NCI-H1092 treated with DMSO at 0.1 percent for 48 hours (cell line): Measurements from ENCODE around the gene MCIDAS.

Source experiments
- DNase-seq: peaks from one replicate; lab custom pipeline; 2025; lab: John Stamatoyannopoulos, UW

MCIDAS gene

DNA sequence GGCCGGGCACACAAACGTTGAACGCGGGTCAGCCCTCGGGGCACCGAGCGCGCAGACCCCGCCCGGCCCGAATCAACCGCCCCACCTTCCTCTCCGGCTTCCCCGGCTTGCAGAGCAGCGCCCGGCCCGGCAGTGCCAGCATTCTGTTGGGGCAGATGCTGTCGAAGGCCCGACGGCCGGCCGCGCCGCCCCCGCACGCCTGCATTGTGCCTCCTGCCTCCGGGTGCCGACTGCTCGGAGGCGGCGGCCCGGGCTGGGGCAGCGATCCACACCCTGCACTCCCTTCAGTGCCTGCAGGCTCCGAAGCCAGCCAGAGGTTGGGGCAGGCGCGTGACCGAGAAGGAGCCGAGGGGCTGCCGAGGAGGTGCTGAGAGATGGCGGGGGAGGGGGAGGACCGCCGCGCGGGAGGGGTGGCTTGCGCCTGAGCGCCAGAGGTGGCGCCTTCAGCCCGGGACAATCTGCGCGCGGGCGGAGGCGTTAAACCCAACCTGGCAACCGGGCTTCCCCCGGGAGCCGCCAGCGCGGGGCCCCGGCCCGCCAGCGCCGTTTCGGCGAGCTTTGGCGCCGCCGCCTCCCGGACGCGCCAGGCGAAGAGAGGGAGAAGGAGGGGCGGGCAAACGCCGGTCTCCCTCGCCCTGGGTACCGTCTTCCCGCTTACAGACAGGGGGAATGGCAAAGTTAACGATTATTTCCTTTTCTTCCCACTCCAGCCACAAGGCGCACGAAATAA is at the start of gene MCIDAS:
TSS of gene MCIDAS (minus strand) at position 382 of the 730 bp plus-strand sequence. CDS start at position 205, 177 bp downstream.
- peak; percentile 30 for DNase-seq

DNA sequence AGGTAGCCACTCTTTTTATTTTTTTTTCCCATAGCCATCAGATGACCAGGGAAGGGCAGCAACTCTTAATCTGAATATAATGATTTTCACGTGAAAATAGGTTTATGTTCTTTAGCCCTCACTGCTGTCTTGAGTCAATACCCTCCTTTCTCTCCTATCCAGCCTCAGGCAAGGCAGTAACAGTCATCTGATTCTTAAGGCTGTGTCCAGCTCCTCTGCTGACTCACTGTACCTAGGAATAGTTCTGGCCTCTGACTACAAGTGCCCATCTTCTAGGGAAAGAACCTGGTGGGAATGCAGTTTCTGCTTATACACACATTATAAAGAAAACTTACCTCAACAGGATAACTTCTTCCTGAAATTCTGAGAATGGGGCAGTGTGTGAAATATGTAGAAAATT is 49.7 kb upstream of the MCIDAS start:
- DNase-seq: no peak

- DNase-seq: no peak
Observed at GRCh38 chr5:55258339-55258738, 31.2 kb upstream of the MCIDAS start.

DNA sequence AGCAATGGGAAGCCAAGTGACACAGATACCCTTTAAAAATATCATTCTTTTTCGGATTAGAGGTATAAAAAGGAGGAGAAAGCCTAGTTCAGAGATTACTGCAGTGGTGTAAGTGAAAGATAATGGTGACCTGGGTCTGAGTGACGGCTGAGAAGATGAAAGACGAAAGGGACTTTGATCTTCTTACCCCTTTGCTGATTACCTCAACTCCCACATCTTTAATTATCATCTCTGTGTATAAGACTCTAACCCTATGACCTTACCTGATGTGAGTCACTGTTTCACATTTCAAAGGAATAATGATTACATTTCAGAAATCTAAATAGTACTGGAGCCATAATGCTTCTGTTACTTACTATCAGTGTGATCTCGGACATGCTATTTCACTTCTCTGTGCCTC is 27.7 kb upstream of the MCIDAS start:
- no peak for DNase-seq

DNA sequence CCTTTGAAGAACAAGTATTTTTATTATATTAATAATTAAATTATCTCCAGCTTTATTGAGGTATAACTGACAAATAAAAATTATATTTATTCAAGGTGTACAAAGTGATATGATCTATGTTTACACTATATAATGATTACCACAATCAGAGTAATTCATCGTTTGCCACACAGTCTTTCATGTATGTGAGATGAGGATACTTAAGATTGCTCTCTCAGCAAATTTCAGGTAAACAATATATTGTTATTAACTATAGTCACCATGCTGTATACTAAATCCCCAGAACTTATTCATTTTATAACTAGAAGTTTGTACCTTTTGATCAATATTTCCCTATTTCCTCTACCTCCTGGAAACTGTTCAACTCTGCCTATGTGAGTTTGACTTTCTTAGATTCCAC is 22.9 kb upstream of the MCIDAS start:
- DNase-seq: no peak

- DNase-seq: peak; percentile 54
Observed at GRCh38 chr5:55241746-55242145, 14.6 kb upstream of the MCIDAS start.

DNA sequence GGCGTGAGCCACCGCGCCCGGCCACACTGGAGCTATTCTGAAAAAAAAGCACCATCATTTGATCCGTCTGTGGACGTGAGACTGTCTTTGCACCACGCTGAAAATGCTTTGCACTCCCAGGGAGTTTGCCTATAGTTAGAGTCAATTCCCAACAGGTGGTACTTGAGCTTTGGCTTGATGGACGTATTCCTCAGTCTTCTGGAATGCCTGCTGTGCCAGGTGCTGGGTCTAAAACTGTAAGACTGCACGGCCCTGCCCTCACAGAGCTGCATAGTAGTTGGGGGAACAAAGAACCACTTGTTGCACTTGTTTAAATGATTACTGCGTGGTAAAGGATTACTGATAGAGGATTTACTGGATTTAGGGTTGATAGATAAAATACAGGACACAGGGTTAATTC is 9.7 kb upstream of the MCIDAS start:
- no peak for DNase-seq

GRCh38 chr5:55234121-55234700 is 7.1 kb upstream of the MCIDAS start:
- DNase-seq: peak; percentile 47

DNA sequence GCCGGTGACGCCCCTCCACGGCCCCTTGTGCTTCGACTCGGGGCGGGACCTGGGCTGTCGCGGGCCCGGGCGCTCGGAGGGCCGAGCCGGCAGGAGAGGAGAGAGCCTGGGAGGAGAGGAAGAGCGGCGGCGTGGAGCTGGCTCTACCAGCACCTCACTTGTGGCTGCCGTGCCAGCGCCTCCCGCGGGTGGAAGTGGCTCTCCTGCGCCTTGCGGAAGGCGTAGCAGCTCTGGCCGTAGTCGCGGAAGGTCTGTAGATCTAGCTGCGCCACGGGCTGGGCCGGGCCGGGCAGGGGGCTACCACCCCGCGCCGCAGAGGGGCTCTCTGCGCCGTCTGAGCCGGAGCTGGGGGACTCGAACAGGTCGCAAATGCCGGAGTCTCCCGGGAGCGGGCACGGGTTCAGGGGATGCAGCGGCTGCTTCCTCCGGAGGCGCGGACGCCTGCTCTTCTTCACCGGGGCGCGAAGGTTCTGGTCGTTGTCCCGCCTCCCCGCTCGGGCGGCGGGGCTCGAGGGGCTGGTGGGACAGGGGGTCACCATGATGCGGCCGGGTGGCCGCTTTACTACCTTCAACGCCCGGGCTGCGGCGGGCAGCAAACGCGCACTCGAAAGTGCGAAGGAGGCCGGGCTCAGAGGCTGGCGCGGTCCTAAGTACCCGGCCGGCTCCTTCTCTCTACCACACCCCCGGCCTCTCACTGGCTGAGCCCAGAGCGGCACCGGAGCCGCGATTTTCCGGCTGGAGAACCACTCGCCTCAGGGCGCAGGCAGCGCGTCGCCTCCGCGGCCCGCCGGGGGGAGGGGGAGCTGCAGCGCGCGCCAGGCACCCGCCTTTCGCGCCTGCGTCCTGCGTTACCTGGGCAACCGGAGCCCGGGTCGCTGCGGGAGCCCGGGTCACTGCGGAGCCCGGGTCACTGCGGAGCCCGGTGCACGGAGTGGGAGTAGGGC is 6.1 kb upstream of the MCIDAS start, which contains the start of gene CCNO:
TSS of gene CCNO (minus strand) at position 624 of the 944 bp plus-strand sequence. CDS start at position 539, 85 bp downstream.
- DNase-seq: peak; percentile 67

GRCh38 chr5:55232271-55232984 is 5.3 kb upstream of the MCIDAS start:
- peak; percentile 24 for DNase-seq

- no peak for DNase-seq
Observed at GRCh38 chr5:55231919-55232270, 4.8 kb upstream of the MCIDAS start.

DNA sequence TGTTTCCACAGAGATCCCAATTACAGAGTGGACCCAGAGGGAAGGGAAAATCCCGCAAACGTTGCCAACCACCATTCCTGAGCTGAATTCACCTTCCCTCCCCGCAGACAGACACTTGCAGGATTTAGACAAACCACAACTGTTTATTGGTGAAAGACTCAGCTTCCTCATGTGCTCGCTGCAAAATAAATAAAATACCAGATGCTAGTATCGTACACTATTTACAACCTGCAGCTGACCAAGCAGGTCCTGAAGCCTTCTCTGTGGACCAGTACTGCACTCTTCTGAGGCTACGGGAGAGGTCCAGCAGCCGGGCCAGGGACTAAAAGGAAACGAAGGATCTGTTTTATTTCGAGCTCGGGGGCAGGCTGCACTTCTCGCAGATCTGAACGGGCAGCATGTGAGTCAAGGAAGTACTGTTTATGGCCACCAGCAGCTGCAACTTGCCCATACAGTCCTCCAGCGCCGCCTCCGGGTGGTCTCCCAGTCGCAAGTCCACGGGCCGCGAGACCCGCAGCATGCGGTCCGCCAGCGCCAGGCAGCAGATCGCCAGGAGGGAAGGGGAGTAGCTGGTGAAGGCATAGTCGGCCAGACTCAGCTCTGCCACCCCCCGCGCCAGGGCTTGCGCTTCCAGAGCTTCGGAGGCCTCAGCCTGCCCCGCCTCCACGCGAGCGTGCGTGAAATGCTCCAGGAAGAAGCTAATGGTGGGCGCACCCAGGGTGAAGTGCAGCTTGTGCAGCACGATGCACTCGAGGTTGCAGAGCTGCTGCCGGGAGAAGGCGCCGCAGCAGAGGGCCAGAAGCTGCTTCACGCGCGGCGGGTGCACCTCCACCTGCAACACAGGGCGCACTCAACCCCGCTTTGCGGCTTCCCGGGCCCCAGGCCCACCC is 4.2 kb upstream of the MCIDAS start:
- peak; percentile 19 for DNase-seq

- no peak for DNase-seq
Observed at GRCh38 chr5:55230086-55230629, 3.0 kb upstream of the MCIDAS start.

DNA sequence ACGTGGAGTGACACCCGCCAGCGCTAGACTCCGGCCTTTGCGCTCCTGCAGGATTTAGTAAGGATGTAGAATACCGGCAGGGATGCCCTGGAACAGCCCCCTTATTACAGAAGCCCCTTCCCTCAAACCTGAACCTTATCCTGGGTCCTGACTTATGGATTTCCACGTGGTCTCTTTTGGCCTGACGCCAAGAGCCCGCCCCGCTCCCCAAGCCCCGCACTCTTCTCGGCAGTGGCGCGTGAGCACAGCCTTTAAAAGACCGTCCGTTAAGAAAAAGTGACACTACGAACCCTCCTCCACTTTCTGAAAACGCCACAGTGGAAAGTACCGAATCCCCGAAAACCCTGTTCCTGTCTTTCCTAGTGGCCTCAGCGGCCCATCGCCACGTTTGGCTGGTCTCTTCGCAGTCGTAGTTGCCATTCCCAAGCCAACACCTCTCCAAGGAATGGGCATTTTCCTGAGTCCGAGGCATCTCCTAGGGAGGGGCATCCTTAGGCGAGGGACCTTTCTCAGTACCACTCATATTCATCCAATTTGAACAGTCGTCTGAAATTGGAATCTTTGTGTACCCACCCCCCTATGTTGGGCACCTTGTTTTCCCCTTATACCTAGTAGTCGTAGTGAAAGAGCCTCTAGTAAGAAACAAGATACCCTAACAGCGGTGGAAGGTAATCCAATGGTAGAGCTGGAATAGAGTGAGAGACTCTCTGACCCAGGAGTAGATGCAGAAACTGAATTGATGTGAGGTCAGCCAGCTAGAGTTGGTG is 732 bp upstream of the MCIDAS start:
- DNase-seq: no peak

DNA sequence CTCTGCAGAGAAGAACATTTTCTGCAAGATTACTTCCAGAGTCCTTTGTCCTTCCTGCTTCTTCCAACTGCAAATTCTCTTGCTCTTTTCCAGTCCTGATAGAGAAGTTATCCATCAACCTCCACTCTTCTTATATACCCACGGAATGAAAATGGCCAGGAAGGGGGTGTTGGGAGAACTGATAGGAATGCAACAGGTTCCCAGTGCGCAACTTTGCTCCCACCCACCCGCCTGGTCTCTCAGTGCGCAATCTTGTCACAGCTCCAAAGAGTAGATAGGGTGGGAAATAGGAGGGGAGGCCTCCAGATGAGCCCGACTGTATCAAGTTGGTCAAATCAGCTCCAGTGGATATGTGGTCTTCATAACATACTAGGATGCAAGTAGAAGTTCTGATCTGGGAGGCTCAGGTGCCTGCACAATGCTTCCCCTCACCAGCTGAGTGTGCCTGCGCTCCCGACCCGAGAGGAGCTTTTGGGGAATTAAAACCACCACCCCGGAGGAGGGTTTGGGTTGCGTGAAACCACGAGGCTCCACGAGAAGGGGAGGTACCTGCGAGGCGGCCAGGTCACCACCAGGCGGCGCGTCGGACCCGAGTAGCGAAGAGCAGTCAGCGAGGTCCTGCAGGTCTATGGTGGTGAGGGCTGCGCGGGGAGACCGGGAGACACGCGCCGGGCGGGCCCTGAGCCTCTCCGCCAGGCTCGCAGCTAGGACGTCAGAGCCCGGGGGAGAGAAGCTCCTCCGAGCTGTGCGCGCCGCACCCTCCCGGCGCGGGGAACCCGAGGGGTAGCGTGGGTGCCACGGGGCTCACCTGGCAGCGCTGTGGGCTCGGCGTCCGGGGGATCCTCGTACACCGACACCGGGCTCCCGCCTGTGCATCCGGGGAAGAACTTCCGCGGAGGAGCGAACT is 835 bp downstream of the MCIDAS start:
- DNase-seq: peak; percentile 66

- no peak for DNase-seq
Observed at GRCh38 chr5:55225346-55225745, 1.8 kb downstream of the MCIDAS start.

DNA sequence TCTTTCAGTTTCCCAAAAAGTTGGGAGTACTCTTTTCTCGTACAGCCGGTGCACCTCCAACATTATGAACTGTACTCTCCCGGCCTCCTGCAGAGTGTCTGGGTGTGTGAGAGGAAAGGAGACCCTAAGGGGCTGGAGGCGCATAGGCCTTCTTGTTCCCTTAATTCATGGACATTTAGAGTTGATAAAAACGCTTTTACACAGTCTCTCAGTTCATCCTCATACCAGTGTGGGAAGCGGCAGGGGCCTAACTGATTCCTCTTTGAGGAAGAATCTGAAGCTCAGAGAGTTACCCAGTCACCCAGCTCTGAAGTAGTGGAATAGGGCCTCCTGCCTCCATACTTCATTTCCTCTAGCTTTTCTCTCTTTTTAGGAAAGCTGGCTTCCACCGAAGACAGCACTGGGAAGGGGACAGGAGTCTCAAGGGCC is 3.3 kb downstream of the MCIDAS start:
- no peak for DNase-seq

DNA sequence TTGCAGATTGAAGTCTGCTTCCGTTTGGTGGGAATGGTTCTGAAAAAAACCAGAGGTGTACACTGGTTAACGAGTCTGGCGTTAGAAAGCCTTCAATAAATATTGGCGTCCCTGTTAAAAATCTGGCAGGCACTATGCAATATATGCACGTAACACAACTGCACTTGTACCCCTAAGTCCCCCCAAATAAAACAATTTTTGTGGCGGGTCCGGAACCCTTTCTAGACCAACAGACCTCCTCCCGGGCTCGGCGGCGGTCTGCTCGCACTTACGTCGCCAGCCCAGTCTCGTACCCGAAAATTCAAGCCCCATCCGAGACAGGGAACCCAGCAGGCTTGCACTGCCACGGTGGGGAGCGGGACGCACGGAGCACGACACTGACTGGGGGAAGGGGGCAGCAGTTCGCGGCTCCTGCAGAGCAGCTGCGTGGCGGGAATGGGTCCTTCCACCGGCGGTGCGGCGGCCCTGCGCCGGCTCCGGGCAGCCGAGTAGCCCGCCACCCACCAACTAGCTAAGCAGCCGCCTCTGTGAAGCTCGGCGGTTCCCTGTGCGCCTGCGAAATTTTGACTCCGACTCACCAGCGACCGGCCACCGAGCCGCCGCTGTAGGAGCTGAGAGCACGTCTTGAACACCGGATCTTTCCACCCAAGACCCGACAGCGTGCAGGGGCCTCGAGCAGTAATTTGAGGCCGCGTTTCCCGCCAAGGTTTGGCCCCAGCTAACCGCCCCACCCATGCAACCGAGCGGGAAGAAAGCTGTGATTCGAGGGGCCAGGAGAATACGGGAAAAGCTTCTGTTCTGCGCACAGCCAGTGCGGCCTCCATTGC is 3.9 kb downstream of the MCIDAS start:
- DNase-seq: no peak
